NK-92 (cell line): ENCODE data around the gene PRKX.
"Not testable (repeated sequence)": the region's sequence is repeated elsewhere in the genome, so short reads cannot be mapped to it uniquely, and the experiment has no call there.

Source experiments
- DNase-seq: peaks from one replicate; lab custom pipeline; 2025; ENCODE audit not compliant: unreplicated experiment; lab: John Stamatoyannopoulos, UW

Gene PRKX

GRCh38 chrX:3585719-3586118, 127.7 kb downstream of the PRKX start:
- DNase-seq = no peak

- DNase-seq = no peak
These were observed 128.9 kb downstream of the PRKX start for GRCh38 chrX:3584415-3584996.

GRCh38 chrX:3582451-3582850, 131.0 kb downstream of the PRKX start:
- no peak for DNase-seq

- no peak for DNase-seq
These were observed 131.8 kb downstream of the PRKX start for GRCh38 chrX:3581609-3582108.

GRCh38 chrX:3577551-3577950, 135.9 kb downstream of the PRKX start:
- no peak for DNase-seq

- no peak for DNase-seq
These were observed 136.5 kb downstream of the PRKX start for GRCh38 chrX:3576886-3577501.

- no peak for DNase-seq
These were observed 145.8 kb downstream of the PRKX start for GRCh38 chrX:3567686-3568085.

- no peak for DNase-seq
These were observed 150.0 kb downstream of the PRKX start for GRCh38 chrX:3563451-3563850.

- not testable (repeated sequence) for DNase-seq
These were observed 153.4 kb downstream of the PRKX start for GRCh38 chrX:3560010-3560409.
